HL-60/S4 treated with phorbol 12-myristate 13-acetate at 8.2 ng/mL for 4 days and 3 days (cell line): ENCODE measurements around the gene ESRRG.
"Not testable (repeated sequence)": the region's sequence is repeated elsewhere in the genome, so short reads cannot be mapped to it uniquely, and the experiment has no call there.

Experiments
- in situ Hi-C: fragments of 300-500 bp; cut with MboI; formaldehyde crosslinking; loops from 2 replicates; pipeline ENCODE4 v1.15.0; 2022; ENCODE audit warnings: low sequenced_read_pairs

ESRRG gene

GRCh38 chr1:216705676-216706075 lies 17.6 kb downstream of the ESRRG start:
- in situ Hi-C loops: no loop called here

DNA sequence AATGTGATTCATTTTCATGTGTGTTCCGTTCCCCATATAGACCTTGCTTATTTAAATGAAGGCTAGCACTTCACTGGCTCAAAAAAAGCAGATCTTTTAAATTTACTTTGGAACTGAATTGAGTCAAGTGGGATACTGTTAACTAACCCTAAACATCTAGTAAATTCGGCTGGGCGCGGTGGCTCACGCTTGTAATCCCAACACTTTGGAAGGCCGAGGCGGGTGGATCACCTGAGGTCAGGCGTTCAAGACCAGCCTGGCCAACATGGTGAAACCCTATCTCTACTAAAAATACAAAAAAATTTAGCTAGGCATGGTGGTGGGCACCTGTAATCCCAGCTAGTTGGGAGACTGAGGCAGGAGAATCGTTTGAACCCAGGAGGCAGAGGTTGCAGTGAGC lies 19.2 kb downstream of the ESRRG start:
- in situ Hi-C loops: not testable (repeated sequence)

DNA sequence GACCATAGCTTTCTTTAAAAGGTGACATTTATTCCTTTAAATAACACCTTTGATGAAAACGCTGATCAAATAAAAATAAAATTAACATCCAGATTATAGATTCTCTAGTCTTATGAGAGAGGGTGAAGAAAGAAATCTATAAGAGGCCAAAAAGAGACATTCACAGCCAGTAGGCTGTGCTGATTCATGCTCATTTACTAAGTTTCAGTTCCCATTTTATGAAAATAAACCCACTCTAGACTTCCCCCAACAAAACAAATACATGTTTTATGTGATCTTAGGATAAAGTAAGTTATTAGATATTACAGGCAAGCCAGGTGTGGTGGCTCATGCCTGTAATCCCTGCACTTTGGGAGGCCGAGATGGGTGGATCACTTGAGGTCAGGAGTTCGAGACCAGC lies 21.1 kb downstream of the ESRRG start:
- in situ Hi-C loops: no loop called here

DNA sequence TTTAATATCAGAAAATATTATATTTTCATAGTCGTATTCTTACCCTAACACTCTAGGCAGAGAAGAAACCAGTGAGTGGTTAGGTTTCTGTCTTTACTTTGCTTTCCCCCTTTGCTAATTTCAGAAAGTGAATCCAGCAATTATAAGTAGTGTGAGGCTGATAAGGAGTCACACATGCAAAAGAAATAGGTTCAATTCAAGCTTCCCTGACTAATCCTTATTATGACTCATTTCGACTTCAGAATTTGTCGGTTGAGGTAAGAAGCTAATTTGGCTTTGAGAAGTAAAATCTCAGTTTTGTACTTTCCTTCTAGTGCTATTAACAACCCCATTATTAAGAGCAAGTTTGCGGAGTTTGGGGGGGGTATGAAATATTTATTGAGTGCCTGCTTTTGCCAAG lies 22.4 kb downstream of the ESRRG start:
- in situ Hi-C loops: no loop called here

DNA sequence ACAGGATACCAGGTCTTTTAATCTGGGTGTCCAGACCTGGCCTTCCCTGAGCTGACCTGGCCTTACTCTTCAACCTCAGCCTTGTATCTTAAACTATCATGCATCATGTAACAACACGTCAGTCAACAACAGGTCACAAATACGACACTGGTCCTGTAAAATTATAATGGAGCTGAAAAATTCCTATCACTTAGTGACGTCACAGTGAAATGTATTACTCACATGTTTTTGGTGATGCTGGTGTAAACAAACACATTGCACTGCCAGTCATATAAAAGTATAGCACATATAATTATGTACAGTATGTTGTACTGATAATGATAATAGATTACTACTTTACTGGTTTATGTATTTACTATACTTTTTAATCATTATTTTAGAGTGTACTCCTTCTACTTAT lies 31.5 kb downstream of the ESRRG start:
- in situ Hi-C loops: no loop called here

GRCh38 chr1:216690603-216691002 lies 32.6 kb downstream of the ESRRG start:
- in situ Hi-C loops: no loop called here

DNA sequence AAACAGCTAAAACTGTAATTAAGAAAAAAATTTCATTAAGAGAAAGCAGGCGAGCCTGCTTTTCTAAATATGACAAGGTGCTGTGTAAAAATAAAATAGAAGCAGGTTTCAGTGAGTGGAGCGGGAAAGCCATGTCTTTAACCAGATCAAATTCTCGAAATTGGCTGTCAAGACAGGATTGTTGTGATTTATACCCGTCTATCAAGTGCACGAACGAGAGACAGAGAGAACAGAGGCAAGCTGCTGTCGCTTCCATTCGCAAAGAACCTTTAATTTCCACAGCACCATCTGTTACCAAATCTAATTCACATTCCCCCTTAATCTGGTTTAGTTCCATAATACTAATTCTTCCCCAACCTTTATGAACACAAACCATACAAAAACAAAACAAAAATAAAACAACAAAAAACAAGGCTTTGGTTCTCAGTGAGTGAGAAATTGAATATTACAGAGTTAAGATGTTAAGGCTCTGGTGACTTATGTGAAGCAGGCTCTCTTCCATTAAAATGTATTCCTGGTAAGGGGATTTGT lies 35.0 kb downstream of the ESRRG start:
- in situ Hi-C loops: no loop called here

- in situ Hi-C loops: no loop called here
Measured at GRCh38 chr1:216686860-216687766, 36.1 kb downstream of the ESRRG start.

GRCh38 chr1:216682752-216683151 lies 40.5 kb downstream of the ESRRG start:
- in situ Hi-C loops: no loop called here

GRCh38 chr1:216679108-216679507 lies 44.1 kb downstream of the ESRRG start:
- in situ Hi-C loops: no loop called here

DNA sequence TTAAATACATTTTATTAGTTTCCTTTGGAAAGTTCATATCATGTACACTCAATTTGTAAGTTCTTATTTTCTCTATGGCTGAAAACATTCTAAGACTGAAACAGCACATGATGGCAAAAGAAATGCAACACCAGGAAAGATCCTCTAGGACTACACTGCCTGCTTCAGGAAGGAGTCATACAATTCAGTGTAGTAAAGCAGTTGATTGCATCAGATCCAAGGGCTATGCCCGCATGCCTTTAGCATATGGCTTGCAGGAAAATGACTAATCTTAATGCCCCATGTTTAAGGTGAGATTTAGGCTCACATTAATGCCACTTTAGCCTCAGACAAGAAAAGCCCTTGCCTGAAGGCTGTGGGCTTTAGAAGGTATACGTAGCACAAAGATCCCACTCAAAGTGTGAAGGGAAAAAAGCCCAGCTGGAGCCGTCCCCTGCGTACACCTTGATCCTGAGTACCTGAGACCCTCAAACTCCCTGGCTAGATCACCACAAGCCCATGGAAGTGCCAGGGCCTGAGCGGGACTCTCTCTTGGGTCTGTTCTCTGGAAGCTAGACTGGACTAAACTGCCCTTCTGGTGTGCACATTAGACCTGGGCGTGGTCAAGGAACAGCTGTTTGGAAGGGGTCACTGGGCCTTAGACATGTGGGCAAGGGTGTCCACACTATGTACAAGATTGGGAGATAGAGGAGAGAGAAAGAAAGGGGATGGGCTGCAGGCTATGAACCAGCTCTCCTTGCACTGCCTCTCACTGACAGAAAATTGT lies 52.9 kb downstream of the ESRRG start:
- in situ Hi-C loops: no loop called here

- in situ Hi-C loops: no loop called here
Measured at GRCh38 chr1:216666441-216666840, 56.8 kb downstream of the ESRRG start.

DNA sequence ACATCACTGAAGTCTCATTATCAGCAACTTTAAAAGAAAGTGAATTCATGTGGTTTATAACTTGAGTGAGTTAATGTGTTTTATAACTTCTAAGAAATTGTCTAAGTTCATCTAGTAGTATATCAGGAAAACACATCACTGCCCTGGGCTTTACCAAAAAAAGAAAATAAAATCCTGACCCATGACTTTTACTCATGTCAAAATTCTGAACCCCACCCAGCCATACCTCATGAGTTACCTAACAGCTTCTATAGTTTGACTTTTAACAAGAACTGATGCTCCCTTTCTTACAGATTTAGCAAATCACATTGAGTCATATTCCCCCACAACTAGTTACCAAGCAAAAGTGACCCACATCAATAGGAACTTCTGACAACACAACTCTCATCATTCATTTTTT lies 57.4 kb downstream of the ESRRG start:
- in situ Hi-C loops: no loop called here

GRCh38 chr1:216665406-216665805 lies 57.8 kb downstream of the ESRRG start:
- in situ Hi-C loops: no loop called here

DNA sequence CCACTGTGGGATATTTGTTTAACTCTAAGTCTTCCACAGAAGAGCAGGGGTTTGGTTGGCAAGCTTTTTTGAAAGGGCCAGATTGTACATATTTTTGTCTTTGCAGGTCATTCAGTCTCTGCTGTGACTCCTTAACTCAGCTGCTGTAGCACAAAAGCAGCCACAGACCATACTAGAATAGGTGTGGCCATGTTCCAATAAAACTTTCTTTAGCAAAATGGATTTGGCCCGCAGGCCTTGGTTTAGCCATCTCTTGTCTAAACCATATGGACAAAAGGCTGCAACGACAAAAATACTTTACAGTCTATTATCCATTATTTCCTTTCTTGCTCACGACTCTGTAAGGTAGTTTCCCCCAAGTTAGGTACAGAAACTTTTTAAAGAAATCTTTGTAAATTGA lies 60.5 kb downstream of the ESRRG start:
- in situ Hi-C loops: no loop called here

GRCh38 chr1:216660561-216660960 lies 62.7 kb downstream of the ESRRG start:
- in situ Hi-C loops: no loop called here

DNA sequence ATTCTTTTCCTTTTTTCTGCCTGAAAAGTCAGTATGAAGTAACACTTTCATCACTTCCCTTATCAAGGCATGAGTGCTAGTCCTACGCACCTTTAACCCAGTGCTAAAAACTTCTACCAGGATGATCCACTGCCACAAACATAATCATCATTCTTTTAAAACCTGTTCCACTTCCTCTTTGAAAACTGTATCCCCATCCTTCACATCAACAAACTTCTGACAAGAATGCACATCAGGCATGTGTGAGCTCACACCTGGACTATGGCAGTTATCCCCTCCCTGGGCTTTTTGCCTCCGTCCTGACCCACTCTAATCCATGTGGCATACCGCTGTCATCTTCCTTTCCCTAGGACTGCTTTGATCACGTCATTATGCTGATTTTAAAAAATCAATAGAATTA lies 70.2 kb downstream of the ESRRG start:
- in situ Hi-C loops: no loop called here

GRCh38 chr1:216651826-216652418 lies 71.3 kb downstream of the ESRRG start:
- in situ Hi-C loops: no loop called here

DNA sequence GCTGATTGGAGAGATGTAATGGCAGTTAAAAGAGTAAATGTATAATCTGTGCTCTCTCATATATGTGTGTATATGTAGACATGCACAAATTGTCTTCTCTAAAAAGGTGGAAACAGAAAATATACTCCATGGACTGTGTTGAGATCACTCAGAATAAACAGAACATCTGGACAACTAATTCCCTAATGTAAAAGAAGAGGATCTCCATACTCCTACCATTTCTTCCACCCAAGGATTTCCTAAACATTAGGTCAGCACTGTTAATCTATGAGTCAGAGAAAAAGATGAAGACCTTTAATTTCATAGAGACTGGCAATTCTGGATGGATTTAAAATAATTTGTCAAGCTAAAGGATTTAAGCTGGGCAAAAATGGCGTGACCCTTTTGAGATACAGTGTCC lies 80.1 kb downstream of the ESRRG start:
- in situ Hi-C loops: no loop called here

- in situ Hi-C loops: no loop called here
Measured at GRCh38 chr1:216641669-216642460, 81.4 kb downstream of the ESRRG start.

DNA sequence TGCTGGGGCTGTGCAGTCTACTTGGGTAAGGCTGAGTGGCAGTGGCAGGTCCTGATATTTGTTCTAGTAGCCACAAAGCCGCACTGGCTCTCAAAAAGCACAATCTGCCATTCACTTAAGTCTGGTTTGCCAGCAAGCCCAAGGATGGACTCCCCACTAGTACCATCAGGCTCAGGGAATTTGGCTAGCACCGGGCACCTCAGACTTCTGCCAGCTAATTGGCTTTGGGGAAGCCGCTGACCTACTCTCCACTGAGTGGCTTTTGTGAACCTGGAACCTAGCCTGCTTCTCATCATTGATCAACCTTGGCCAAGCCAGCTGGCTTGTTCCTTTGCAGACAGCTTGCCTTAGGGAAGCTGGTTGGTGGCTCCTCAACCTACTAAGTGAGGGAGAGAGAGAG lies 83.1 kb downstream of the ESRRG start:
- in situ Hi-C loops: no loop called here
